T-helper 17 cell (primary cell): ENCODE results near the gene EFCC1. TPM values are rescaled to one million over a fixed set of nuclear protein-coding genes. Genes with fewer than 3 reads are reported as not detected.

Source experiments
- ATAC-seq: fragments of 150-1000 bp; cut with Tn5 transposase; 2 replicates; pipeline ENCODE4 v1.10.0; 2021; ENCODE audit warnings: mild to moderate bottlenecking, moderate library complexity
- DNase-seq, 3 donors: peaks; one replicate each; pipeline versions ENCODE4 v3.0.0 to v3.0.0-alpha.2; 2020 to 2021
- H3K9me3 ChIP-seq: one replicate; pipeline ENCODE4 v1.7.0; 2013; ENCODE audit warnings: low read length, mild to moderate bottlenecking; ENCODE audit not compliant: control insufficient read depth, poor library complexity, severe bottlenecking
- H3K27ac Mint-ChIP-seq: one replicate; pipeline ENCODE4 v1.8.0; 2022; ENCODE audit warnings: mild to moderate bottlenecking, moderate library complexity, mixed read lengths
- H3K27me3 Mint-ChIP-seq: one replicate; pipeline ENCODE4 v1.8.0; 2022; ENCODE audit warnings: mixed read lengths
- H3K36me3 Mint-ChIP-seq: one replicate; pipeline ENCODE4 v1.8.0; 2022; ENCODE audit warnings: low read depth, mixed read lengths
- H3K4me1 Mint-ChIP-seq: one replicate; pipeline ENCODE4 v1.8.0; 2022; ENCODE audit warnings: mild to moderate bottlenecking, mixed read lengths
- H3K4me3 Mint-ChIP-seq: one replicate; pipeline ENCODE4 v1.8.0; 2022; ENCODE audit warnings: mild to moderate bottlenecking, moderate library complexity, mixed read lengths
- total RNA-seq, 4 donors: library from RNA in 2 of 4; stranded (reverse) in 2 of 4; gene quantifications; one replicate each; pipeline ENCODE4 v1.2.3 and lab custom pipeline; 2022 to 2026

EFCC1 gene
- total RNA-seq, 2 donors from 2014 or later = 0.12 TPM; not detected in 1

- peaks cover 2% of the 10 kb centered on the region for H3K36me3 Mint-ChIP-seq
- no peak overlapping the region for H3K27ac Mint-ChIP-seq
- peaks cover 5% of the 10 kb centered on the region for H3K4me1 Mint-ChIP-seq
- peaks cover 6% of the 10 kb centered on the region for H3K27me3 Mint-ChIP-seq
- H3K9me3 ChIP-seq = no peaks in the 10 kb centered on the region
- ATAC-seq (no peak), DNase-seq (no peak)
- H3K4me3 Mint-ChIP-seq = no peak overlapping the region
These were observed 13.6 kb upstream of the EFCC1 start for GRCh38 chr3:128987302-128988100.

GRCh38 chr3:128988286-128988685 is 12.8 kb upstream of the EFCC1 start:
- H3K36me3 Mint-ChIP-seq = peaks cover 2% of the 10 kb centered on the region
- no peak overlapping the region for H3K27ac Mint-ChIP-seq
- no peak for ATAC-seq

GRCh38 chr3:128991355-128991895 is 9.7 kb upstream of the EFCC1 start:
- Mint-ChIP-seq H3K27ac (no peak overlapping the region), H3K27me3 (no peaks in the 10 kb centered on the region), H3K4me1 (peaks cover 18% of the 10 kb centered on the region), H3K36me3 (no peaks in the 10 kb centered on the region), H3K4me3 (no peak overlapping the region)
- H3K9me3 ChIP-seq = no peaks in the 10 kb centered on the region
- DNase-seq (no peak), ATAC-seq (no peak)

More at GRCh38 chr3:128988286-128988685, 12.8 kb upstream of the EFCC1 start:
- no peak overlapping the region for H3K4me3 Mint-ChIP-seq
- peaks cover 5% of the 10 kb centered on the region for H3K27me3 Mint-ChIP-seq
- DNase-seq = no peak
- H3K4me1 Mint-ChIP-seq = peaks cover 6% of the 10 kb centered on the region
- H3K9me3 ChIP-seq = no peaks in the 10 kb centered on the region

DNA sequence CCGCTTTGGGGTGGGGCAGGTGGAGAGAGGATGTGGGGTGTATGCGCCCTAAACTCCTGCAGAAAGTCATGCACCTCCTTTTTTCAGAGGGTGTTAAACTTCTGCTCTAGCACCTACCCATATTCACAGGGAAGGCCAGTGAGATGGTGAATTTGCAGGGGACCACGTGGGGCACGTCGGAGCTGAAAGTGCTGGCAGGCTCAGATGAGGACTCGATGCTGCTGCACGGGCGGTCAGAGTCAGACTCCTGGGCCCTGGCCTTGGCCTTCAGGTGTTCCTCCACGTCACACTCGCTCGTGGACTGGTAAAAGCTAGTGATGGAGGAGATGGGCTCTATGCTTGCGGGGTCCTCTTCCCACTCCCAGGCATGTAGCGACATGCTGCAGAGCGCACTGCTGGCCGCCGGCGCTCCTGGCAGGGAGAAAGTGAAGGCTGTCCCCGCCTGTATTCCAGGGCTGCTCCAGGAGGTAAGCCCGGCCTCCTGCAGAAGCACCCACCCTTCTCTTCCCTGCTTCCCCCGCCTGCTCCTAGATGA is 8.1 kb upstream of the EFCC1 start:
- peak overlapping the region; percentile 83 for H3K4me3 Mint-ChIP-seq

GRCh38 chr3:128993461-128994172 is 7.5 kb upstream of the EFCC1 start, which contains the start of gene CFAP92:
Gene CFAP92, minus strand, starts transcription at chr3:128994076. Its CDS starts 772 bp downstream, at chr3:128993304.
- H3K27me3 Mint-ChIP-seq = no peaks in the 10 kb centered on the region
- H3K4me1 Mint-ChIP-seq = peaks cover 15% of the 10 kb centered on the region
- peak; percentile 85 to 89 (median 88) for DNase-seq
- H3K9me3 ChIP-seq = no peaks in the 10 kb centered on the region
- H3K36me3 Mint-ChIP-seq = no peaks in the 10 kb centered on the region
- H3K27ac Mint-ChIP-seq = peak within 1 kb of the TSS; percentile 87
- peak; percentile 98 for ATAC-seq
- peak within 1 kb of the TSS; percentile 83 for H3K4me3 Mint-ChIP-seq

More for the DNA sequence above, 8.1 kb upstream of the EFCC1 start:
- Mint-ChIP-seq H3K4me1 (peaks cover 15% of the 10 kb centered on the region), H3K36me3 (no peaks in the 10 kb centered on the region), H3K27ac (peak overlapping the region; percentile 87), H3K27me3 (no peaks in the 10 kb centered on the region)
- ATAC-seq (no peak), DNase-seq (no peak)
- H3K9me3 ChIP-seq = no peaks in the 10 kb centered on the region

DNA sequence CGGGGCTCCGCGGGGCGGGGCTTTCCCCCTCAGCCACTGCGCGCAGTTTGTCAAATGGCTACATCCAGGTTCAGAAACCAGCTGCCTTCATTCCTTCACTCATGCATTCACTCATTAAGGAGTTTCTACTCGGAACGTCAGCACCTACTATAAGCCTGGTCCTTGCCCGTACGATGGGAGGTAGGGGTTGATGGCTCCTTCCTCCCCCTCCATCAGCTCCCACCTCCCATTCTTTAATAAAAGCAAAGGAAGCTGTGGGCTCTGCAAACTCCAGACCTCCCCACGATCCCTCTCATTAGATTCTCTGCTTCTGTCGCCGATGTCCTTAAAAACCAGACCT is 7.0 kb upstream of the EFCC1 start:
- no peaks in the 10 kb centered on the region for H3K9me3 ChIP-seq
- Mint-ChIP-seq H3K4me1 (peaks cover 18% of the 10 kb centered on the region), H3K27me3 (no peaks in the 10 kb centered on the region), H3K4me3 (peak overlapping the region; percentile 83), H3K27ac (peak overlapping the region; percentile 87), H3K36me3 (no peaks in the 10 kb centered on the region)
- ATAC-seq (no peak), DNase-seq (no peak)

GRCh38 chr3:128994581-128995546 is 6.2 kb upstream of the EFCC1 start:
- DNase-seq (no peak), ATAC-seq (no peak)
- Mint-ChIP-seq H3K4me1 (peaks cover 18% of the 10 kb centered on the region), H3K36me3 (no peaks in the 10 kb centered on the region), H3K27me3 (peaks cover 2% of the 10 kb centered on the region), H3K4me3 (peak overlapping the region; percentile 83), H3K27ac (peak overlapping the region; percentile 87)
- H3K9me3 ChIP-seq = no peaks in the 10 kb centered on the region

DNA sequence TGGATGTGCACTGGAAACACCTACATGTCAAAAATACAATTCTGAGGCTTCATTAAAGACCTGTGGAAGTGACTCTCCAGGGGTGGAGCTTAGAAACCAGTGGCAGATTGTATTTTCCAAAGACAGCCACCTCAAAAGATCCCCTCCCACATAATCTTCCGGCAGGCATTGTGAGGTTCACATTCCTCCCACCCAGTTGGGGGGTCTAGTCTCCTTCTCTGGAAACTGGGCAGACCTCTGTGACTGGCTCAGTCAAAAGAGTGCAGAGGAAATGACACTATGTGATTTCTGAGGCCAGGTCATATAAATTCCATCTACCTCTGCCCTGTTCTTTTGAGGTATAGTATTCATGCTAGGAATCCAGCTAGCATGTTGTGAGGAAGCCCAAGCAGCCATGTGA is 5.4 kb upstream of the EFCC1 start:
- H3K27ac Mint-ChIP-seq = peak overlapping the region; percentile 34
- ATAC-seq = no peak

GRCh38 chr3:128996200-128996599 is 4.9 kb upstream of the EFCC1 start:
- no peaks in the 10 kb centered on the region for H3K36me3 Mint-ChIP-seq
- no peaks in the 10 kb centered on the region for H3K9me3 ChIP-seq
- peak overlapping the region; percentile 21 for H3K27ac Mint-ChIP-seq

More for the DNA sequence above, 5.4 kb upstream of the EFCC1 start:
- peaks cover 18% of the 10 kb centered on the region for H3K4me1 Mint-ChIP-seq
- H3K4me3 Mint-ChIP-seq = no peak overlapping the region
- no peaks in the 10 kb centered on the region for H3K9me3 ChIP-seq
- peaks cover 10% of the 10 kb centered on the region for H3K27me3 Mint-ChIP-seq
- H3K36me3 Mint-ChIP-seq = no peaks in the 10 kb centered on the region
- DNase-seq = no peak

GRCh38 chr3:128996726-128997125 is 4.4 kb upstream of the EFCC1 start:
- H3K36me3 Mint-ChIP-seq = no peaks in the 10 kb centered on the region
- peaks cover 12% of the 10 kb centered on the region for H3K27me3 Mint-ChIP-seq
- peaks cover 18% of the 10 kb centered on the region for H3K4me1 Mint-ChIP-seq
- ATAC-seq (no peak), DNase-seq (no peak)
- H3K9me3 ChIP-seq = no peaks in the 10 kb centered on the region
- H3K4me3 Mint-ChIP-seq = no peak overlapping the region
- peak overlapping the region; percentile 21 for H3K27ac Mint-ChIP-seq

More at GRCh38 chr3:128996200-128996599, 4.9 kb upstream of the EFCC1 start:
- DNase-seq = no peak
- no peak for ATAC-seq
- Mint-ChIP-seq H3K27me3 (peaks cover 12% of the 10 kb centered on the region), H3K4me3 (no peak overlapping the region), H3K4me1 (peaks cover 18% of the 10 kb centered on the region)

DNA sequence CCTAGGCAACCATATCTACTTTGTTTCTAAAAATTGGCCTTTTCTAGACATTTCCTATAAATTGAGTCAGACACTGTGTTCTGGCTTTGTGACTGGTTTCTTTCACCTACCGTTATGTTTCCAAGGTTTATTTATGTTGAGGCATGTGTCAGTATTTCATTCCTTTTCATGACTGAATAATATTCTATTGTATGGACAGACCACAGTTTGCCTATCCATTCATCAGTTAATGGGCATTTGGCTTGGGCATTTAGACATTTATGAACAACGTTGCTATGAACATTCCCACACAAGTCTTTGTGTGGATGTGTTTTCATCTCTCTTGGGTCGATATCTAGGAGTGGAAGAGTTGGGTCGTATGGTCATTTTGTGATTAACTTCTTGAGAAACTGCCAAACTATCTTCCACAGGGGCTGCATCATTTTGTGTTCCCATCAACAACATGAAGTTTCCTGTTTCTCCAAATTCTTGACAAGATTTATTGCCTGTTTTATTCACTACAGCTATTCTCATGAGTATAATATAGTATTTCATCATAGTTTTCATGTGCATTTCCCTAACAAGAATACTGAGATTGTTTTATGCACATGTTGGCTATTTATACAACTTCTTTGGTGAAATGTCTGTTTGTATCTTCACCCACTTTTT is 3.5 kb upstream of the EFCC1 start:
- no peak for ATAC-seq
- H3K9me3 ChIP-seq = no peaks in the 10 kb centered on the region
- H3K27me3 Mint-ChIP-seq = peaks cover 20% of the 10 kb centered on the region
- no peak overlapping the region for H3K4me3 Mint-ChIP-seq
- peaks cover 5% of the 10 kb centered on the region for H3K36me3 Mint-ChIP-seq
- H3K4me1 Mint-ChIP-seq = peaks cover 24% of the 10 kb centered on the region
- DNase-seq = no peak
- no peak overlapping the region for H3K27ac Mint-ChIP-seq

DNA sequence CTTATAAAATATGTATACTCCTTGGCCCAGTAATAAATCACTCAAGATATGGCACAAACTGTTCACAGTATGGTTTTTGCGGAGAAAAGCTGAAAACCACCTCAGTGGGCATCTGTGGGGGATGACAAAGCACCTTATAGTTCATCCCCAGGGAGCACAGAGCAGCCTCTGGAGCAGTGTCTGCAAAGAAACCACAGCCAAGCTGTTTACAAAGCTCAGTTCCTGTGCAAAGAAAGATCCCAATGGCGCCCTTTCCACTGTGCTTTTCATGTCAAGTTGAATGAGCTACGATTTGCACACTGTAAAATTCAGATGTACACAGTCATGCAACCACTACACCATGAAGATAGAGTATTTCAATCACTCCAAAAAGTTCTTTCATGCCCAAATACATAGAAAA is 2.5 kb upstream of the EFCC1 start:
- Mint-ChIP-seq H3K4me3 (no peak overlapping the region), H3K4me1 (peaks cover 25% of the 10 kb centered on the region), H3K27ac (no peak overlapping the region), H3K27me3 (peaks cover 28% of the 10 kb centered on the region), H3K36me3 (peaks cover 10% of the 10 kb centered on the region)
- H3K9me3 ChIP-seq = no peaks in the 10 kb centered on the region
- no peak for DNase-seq
- no peak for ATAC-seq
